ENCODE data around the gene BIRC3.

Gene BIRC3

GRCh38 chr11:102345904-102346303, 28.6 kb downstream of the BIRC3 start:
- peak overlapping the region; percentile 91 for H3K4me3 ChIP-seq (ENCODE audit: low read depth, low read length)
- no peak for TF ChIP-seq CTCF (IDR thresholded peaks at IDR 0.05; ENCODE audit: low read depth, low read length)

- H3K4me3 ChIP-seq (ENCODE audit: low read depth, low read length) = peak overlapping the region; percentile 91
- no peak for TF ChIP-seq CTCF (IDR thresholded peaks at IDR 0.05; ENCODE audit: low read depth, low read length)
Observed at GRCh38 chr11:102346456-102346747, 29.1 kb downstream of the BIRC3 start.

DNA sequence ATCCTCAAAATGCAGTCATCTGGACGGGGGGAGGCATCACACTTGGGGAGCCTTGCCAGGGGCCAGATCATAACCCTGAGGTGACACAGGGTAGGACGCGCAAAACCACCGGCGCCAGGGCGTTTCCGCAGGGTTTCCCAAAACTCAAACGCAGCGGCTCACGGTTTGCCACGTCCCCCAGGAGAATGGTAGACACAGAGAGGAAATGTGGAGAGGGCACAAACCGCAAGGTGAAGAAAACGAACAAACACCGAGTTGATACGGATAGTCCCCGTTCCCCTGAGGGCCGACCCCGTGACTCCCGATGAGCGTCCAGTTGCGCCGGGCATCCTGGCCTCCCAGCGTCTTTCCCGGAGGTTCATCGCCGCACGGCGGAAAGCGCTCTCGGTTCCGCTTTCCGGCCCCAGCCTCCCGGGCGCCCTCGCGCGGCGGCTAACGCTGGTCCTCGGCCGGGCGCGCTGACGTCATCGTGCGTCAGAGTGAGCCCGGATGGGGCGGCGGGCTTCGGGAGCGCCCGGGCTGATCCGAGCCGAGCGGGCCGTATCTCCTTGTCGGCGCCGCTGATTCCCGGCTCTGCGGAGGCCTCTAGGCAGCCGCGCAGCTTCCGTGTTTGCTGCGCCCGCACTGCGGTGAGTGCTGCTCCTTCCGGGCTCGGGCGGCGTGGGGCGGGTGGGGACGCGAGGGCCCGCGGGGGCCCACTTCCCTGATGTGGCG, 29.6 kb downstream of the BIRC3 start, which contains the start of gene BIRC2:
Gene BIRC2 (plus strand): TSS at position 467 of the 714 bp plus-strand sequence. CDS start 2,641 bp downstream, outside the sequence.
- TF ChIP-seq CTCF (IDR thresholded peaks at IDR 0.05; ENCODE audit: low read depth, low read length) = peak; percentile 71

GRCh38 chr11:102347462-102348370, 30.4 kb downstream of the BIRC3 start:
- peak overlapping the region; percentile 91 for H3K4me3 ChIP-seq (ENCODE audit: low read depth, low read length)
- no peak for TF ChIP-seq CTCF (IDR thresholded peaks at IDR 0.05; ENCODE audit: low read depth, low read length)

More for the DNA sequence above, 29.6 kb downstream of the BIRC3 start, which contains the start of gene BIRC2:
- H3K4me3 ChIP-seq (ENCODE audit: low read depth, low read length) = peak within 1 kb of the TSS; percentile 91

DNA sequence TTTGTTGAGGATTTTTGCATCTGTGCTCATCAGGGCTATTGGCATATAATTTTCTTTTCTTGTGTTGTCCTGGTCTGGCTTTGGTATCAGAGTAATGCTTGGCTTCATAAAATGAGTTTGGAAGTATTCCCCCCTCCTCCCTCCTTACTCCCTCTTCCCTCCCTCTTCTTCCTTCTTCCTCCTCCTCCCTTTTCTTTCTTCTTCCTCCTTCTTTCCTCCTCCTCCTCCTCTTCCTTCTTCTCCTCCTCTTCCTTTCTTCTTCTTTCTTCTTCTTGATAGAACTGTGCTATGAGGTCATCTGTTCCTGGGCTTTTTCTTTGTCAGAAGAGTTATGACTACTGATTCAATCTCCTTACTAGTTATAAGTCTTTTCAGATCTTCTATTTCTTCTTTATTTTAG, 39.8 kb downstream of the BIRC3 start:
- H3K4me3 ChIP-seq (ENCODE audit: low read depth, low read length) = no peak overlapping the region
- TF ChIP-seq CTCF (IDR thresholded peaks at IDR 0.05; ENCODE audit: low read depth, low read length) = no peak

DNA sequence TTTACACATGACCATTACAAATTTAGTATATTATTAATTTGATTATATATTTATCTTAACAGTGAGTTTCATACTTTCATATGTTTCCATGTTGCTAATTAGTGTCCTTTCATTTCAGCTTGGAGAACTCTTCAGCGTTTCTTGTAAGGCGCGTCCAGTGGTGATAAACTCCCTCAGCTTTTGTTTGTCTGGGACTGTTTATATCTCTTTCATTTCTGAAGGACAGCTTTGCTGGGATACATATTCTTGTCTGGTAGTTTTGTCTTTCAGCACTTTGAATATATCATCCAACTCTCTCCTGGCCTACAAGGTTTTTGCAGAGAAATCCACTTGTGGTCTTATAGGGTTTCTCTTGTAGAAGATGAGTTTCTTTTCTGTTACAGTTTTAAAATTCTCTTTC, 42.1 kb downstream of the BIRC3 start:
- no peak overlapping the region for H3K4me3 ChIP-seq (ENCODE audit: low read depth, low read length)
- no peak for TF ChIP-seq CTCF (IDR thresholded peaks at IDR 0.05; ENCODE audit: low read depth, low read length)

GRCh38 chr11:102360681-102361080, 43.4 kb downstream of the BIRC3 start:
- TF ChIP-seq CTCF (IDR thresholded peaks at IDR 0.05; ENCODE audit: low read depth, low read length) = no peak
- H3K4me3 ChIP-seq (ENCODE audit: low read depth, low read length) = no peak overlapping the region
